GM19023 (cell line): ENCODE results near the gene LYPLA2.
A peak's percentile ranks its signal among the peaks of the same experiment; 100 is the strongest.

ENCODE experiments used
- ATAC-seq: cut with Tn5 transposase; IDR thresholded peaks from one replicate; pipeline ENCODE4 v1.9.1; 2021; ENCODE audit warnings: mild to moderate bottlenecking, moderate library complexity; ENCODE audit not compliant: unreplicated experiment

The LYPLA2 gene

DNA sequence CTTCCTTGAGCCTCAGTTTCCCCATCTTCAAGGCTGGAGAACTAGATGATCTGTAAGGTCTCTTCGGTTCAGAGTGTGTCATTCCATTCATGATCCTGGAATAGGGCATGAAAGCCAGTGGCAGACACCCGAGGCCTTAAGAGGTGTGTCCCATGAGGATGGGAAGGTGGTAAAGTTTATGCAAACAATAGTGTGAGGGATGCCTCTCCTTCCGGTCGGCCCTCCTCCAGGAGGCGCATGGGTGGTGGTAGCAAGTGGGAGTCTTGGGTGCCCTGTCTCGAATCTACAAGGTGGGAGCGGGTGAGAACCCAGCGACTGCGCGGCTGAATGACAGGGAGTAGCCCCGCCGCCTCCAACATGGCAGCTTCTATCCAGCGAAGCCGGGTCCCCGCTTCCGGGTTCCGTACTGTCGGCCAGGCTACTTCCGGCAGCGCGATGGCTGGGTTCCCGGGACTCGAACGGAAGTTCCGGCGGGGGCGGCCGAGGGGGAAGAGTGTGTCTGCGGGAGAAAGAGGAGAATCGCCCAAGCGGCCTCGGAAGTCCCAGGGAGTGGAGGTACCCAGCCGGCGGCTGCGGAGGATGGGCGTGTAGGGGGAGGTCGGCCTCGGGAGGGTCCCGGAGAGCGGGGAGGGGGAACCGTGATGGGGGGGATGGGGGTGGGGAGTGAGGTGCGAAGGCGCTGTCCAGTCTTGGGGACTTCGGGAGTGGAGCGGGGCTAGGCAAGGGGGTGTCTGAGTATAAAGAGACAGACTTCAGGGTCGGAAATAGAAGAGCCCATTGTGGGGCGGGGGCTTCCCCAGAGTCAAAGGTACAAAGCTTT is at the start of gene LYPLA2:
TSS of gene LYPLA2 (plus strand) at position 450 of the 820 bp plus-strand sequence. CDS start 1,538 bp downstream, outside the sequence.
- peak; percentile 83 for ATAC-seq

DNA sequence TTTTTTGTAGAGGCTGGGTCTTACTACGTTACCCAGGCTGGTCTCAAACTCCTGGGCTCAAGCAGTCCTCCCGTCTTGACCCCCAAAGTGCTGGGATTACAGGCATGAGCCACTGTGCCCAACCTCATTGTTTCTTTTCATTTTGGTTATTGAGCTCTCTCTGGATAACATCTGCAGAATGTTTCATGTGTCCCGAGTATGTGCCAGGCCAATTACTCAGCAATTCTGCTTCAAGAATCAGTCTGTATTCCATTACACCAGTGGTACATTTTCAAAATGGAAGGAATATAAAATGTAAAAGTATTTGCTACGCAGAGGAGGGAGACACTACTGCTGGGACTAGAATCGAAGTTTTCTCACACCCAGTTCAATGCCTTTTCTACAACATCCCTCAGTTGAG is 49.3 kb upstream of the LYPLA2 start:
- no peak for ATAC-seq

DNA sequence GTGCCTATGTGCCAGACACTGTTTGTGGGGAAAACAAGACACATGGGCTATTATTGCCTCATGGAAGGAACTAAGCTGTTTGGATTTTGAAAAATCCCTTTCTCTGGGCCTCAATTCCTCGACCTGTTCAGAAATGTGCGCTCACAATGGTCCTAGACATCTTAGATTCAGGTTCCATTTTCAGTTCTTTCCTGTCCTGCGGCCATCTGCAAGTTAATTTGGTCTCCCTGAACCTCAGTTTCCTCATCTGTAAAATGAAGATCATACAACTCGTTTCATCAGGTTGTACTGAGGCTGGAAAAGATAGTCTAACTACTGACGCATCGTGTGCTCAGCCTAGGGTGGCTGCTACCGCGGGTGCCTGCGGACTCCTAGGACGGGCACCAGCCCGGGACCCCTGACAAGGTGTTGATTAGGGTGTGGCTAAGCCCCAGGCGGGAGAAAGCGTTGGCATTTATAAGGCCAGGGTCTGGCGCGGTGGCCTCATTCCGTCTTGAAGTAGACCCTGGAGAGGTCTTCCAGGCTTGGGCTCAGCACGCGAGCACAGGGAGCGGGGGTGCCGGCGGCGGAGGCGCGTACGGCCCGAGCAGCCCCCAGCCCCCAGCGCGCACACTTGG is 48.2 kb upstream of the LYPLA2 start:
- ATAC-seq, result peak; percentile 21

DNA sequence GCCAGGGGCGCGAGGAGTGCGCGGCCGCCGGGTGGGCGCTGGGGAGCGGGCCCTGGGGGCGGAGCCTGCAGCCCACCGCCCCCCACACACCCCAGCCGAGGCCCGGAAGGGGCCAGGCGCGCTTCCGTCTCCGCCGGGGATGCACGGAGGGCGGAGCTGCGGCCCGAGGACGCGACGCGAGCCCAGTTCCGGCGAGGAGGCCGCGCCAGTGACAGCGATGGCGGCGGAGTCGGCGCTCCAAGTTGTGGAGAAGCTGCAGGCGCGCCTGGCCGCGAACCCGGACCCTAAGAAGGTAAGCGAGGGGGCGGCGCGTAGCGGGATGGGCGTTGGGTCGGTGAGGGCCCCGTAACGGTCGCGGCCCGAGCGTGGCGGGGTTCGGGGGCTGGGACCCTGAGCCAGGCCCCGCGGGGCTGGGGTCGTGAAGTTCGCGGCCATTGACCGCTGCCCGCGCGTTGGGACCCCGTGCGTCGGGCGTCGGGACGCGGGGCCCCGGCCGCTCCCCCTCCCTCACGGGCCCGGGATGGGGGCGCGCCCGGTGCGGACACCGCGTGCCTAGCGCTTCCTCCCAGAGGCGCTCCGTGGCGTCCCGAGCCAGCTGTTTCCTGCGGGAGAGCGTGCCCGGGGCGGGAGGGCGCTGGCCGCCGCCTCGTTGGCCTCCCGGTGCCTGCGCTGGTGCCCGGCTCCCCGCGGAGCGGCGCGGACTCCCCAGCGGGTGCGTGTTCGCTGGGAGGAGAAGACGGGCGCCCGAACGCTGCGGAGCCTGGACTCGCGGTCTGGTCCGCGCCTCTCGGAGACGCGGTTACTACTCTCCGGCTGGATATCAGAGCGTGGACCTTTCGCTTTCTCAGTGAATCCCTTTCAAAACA is 47.4 kb upstream of the LYPLA2 start, which contains the start of gene ELOA:
TSS of gene ELOA (plus strand) at position 185 of the 866 bp plus-strand sequence. CDS start at position 218, 33 bp downstream.
- peak; percentile 80 for ATAC-seq

DNA sequence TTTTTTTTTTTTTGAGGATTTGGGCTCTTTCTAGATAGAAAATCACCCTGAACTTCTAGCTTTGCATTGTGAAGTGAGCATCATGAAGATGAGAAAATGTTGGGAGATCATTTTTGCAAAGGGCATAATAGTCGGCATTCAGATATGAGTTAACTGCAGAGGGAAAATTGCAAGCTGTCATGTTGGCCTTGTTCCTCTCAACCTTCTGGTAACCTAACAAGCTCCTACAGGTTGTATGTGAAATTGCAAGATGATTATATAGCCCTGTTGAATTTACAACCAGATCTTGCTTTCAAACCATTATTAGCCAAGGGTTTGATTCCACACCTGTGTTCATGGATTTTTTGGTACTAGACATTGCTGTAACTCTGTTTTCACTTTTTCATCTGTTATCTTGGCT is 45.4 kb upstream of the LYPLA2 start:
- no peak for ATAC-seq

DNA sequence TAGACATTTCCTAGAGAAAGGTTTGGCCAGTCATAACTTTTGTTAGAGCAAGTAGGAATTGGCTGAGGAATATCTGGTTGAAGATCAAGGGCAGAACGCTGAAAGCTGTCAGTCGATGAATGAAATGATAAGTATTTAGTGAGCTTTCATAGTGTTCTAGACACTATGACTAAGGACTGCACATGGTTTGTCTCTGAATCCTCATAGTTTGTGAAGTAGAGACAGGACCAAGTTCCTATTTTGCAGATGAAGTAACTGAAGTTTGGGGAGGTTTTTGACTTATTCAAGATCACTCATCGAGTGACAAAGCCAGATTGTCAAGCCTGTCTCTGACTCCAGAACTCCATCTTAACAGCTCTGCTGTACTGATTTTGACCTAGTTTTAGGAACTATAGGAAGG is 42.9 kb upstream of the LYPLA2 start:
- ATAC-seq, result no peak

DNA sequence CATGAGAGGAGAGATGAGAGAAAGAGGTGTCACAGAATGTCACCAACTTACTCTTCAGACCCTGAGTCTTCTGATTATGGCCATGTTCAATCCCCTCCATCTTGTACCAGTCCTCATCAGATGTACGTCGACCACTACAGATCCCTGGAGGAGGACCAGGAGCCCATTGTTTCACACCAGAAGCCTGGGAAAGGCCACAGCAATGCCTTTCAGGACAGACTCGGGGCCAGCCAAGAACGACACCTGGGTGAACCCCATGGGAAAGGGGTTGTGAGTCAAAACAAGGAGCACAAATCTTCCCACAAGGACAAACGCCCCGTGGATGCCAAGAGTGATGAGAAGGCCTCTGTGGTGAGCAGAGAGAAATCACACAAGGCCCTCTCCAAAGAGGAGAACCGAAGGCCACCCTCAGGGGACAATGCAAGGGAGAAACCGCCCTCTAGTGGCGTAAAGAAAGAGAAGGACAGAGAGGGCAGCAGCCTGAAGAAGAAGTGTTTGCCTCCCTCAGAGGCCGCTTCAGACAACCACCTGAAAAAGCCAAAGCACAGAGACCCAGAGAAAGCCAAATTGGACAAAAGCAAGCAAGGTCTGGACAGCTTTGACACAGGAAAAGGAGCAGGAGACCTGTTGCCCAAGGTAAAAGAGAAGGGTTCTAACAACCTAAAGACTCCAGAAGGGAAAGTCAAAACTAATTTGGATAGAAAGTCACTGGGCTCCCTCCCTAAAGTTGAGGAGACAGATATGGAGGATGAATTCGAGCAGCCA is 39.7 kb upstream of the LYPLA2 start:
- no peak for ATAC-seq

DNA sequence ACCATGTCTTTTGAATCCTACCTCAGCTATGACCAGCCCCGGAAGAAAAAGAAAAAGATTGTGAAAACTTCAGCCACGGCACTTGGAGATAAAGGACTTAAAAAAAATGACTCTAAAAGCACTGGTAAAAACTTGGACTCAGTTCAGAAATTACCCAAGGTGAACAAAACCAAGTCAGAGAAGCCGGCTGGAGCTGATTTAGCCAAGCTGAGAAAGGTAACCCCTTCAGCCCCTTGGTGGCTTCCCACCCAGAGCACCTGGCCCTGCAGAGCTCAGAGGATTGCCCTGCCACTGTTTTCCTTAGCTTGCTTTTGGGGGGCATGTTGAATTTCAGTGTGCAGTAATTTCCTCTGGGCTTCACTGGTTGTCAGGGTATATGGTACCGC is 39.1 kb upstream of the LYPLA2 start:
- ATAC-seq, result no peak

DNA sequence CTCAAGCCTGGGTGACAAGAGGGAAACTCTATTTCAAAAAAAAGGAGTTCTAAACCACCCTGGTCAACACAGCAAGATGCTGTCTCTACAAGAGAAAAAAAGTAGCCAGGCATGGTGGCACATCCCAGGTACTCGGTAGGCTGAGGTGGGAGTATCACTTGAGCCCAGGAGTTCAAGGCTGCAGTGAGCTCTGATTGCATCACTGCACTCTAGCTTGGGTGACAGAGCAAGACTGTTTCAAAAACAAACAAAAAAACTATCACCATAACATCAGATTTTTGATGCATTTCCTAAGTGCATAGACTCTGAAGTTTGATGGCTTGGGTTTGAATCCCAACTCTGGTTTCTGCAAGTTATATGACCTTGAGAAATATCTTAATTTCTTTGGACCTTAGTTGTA is 38.0 kb upstream of the LYPLA2 start:
- no peak for ATAC-seq

DNA sequence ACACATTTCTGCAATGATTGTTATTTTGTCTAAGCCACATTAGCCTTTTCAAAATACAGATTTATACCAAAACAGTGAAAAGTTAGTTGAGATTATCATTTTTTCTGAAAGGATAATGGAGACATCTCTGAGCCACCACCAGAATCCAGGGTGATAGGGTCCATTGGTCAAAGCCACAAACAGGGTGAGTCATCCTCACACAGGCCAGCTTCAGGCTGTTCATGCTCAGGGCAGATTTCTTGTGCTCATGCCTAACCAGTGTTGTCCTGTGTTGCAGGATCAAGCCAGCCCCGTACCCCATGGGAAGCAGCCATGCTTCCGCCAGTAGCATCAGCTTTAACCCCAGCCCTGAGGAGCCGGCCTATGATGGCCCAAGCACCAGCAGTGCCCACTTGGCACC is 34.3 kb upstream of the LYPLA2 start:
- no peak for ATAC-seq

DNA sequence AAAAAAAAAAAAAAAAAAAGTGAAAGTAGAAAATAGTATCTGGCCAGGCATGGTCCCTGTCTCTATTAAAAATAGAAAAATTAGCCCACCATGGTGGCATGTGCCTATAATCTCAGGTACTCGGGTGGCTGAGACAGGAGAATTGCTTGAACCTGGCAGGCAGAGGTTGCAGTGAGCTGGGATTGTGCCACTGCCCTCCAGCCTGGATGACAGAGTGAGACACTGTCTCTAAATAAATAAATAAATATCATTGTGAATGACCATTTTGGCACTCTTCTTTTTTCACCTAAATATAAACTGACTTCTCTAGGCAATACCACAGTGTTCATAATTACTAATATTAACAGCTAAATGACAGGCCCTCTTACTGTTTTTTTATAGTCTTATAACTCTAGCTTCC is 33.1 kb upstream of the LYPLA2 start:
- no peak for ATAC-seq

DNA sequence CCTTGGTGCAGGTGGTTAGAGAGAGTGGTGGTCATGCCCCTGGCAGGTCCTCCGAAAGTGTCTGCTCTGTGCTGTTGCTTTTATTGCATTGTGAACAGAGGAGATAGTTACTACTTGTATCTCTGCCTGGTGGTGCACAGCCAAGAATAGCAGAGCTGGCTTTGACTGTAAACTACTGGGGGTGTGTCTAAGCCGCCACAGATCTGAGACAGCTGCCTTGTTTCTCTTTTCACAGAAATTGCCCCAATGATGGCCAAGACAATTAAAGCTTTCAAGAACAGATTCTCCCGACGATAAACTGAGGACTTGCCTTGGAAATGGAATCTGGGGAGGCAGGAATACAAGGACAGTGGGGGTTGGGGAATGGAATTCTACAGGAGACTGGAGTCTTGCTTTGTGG is 31.7 kb upstream of the LYPLA2 start:
- no peak for ATAC-seq

DNA sequence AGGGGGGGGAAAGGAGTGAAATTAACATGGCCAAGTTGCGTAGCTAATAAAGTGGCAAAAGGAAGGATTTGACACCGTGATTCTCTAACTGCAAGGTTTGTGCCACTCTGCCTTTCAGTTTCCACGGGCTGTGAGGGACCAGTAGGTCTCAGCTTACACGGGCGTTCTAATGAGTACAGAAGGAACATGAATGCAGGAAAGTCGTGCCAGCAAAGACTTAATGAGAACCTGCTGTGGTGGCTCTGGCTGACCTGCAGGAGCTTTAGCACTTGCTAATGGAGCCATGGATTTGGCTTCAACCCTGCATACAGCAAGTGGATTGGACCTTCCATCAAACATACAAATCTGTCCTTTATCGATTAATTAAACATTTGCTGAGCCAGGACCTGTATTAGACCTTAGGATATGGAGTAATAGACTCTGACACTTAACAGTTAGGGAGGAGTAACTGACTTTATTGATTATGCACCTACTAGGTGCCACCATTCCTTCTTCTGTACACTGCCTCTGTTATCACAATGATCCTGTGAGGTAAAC is 27.8 kb upstream of the LYPLA2 start:
- ATAC-seq, result no peak

DNA sequence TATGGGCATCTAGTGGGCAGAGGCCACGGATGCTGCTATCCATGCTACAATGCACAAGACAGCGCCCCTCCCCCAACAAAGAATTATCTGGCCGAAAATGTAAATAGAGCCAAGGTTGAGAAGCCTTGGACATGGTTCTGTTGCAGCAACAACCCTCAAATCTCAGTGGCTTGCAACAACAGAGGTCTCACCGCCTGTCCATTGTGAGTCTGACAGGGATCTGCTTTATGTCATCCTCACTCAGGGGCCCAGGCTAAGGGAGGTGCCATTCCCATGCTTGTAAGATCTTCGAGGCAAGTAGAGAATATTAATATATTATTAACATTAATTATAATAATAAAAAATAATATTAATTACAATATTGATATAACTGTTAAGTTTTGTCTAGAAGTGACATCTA is 22.2 kb upstream of the LYPLA2 start:
- no peak for ATAC-seq

DNA sequence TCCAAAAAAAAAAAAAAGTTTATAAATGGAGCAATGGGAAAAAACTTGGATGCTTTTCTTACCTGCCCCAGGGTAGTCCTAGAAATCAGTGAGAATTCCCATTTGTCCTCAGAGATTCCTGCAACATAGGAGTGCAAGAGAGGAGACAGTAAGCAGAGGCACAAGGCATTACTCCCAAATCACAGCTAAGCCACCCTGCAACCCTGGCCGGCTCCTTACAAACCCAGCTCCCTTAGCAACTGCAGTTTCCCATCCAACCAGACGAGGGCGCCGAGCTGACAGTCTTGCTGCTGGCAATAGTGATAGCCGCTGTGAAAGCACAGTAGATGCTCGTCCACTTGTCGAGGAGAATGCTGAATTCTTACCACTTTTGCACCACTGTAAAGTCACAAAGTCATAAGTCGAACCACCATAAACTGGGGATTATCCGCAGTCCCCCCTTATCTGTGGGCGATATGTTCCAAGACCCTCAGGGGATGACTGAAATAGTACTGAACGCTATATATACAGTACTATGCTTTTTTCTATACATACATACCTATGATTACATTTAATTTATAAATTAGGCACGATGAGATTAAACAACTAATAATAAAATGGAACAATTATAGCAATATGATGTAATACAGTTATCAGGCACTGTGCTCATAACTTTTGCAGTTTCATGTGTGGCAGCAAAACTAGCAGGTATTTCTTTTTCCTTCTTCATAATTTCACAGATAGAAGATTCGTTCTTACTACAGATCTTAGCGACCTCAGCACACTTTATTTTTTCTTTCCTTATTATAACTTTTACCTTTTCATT is 18.7 kb upstream of the LYPLA2 start:
- no peak for ATAC-seq

DNA sequence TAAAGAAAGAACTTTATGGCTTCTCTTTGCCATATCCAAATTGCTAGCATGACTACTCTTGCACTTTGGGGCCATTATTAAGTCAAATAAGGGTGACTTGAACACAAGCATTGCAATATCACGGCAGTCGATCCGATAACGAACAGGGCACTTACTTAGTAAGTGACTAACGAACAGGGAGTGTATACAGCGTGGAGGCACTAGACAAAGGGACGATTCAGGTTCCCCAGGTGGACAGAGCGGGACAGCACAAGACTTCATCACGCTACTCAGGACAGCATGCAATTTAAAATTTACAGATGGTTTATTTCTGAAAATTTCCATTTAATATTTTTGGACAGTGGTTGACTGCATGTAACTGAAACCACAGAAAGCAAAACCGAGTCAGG is 18.1 kb upstream of the LYPLA2 start:
- no peak for ATAC-seq

DNA sequence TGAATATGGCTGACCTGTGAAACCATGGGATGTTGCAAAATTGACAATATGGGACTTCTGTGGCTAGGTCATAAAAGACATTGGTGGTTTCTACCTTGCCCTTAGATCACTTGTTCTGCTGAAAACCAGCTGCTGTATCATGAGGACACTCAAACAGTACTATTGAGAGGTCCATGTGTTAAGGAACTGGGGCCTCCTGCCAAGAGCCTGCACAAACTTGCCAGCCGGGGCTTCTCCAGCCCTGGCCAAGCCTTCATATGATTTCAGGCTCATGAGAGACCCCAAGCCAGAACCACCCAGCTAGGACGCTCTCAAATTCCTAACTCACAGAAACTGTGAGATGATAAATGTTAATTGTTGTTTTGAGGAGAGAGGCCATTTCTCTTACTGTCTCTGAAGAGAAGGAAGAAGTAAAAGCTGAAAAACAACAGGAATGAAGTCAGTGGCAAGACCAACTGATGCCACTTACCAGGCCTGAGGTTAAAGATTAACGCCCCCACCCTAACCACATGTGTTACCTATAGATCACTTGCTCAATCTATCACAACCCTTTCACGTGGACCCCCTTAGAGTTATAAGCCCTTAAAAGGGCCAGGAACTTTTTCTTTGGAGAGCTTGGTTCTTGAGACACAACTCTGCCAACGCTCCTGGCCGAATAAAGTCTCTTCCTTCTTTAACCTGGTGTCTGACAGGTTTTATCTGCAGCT is 16.6 kb upstream of the LYPLA2 start:
- no peak for ATAC-seq

DNA sequence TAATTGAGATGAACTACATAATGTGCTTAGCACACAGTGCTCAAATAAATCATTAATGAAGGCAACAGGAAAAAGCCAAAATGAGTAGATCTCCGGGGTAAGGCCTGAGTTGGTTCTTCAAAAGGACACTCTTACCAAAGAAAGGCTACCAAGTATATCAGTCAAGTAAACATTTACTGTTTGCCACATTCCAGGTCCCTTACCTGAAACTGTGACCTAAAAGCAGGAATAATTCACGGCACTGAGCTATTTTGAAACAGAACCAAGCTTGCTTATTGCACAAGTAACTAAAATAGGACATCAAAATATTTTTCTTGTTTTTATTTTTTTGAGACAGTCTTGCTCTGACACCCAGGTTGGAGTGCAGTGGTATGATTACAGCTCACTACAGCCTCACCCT is 14.7 kb upstream of the LYPLA2 start:
- ATAC-seq, result no peak
